ENCODE data around the gene TMEM88.

The TMEM88 gene

GRCh38 chr17:7851438-7852261, 3.2 kb upstream of the TMEM88 start:
- H3K4me1 ChIP-seq (ENCODE audit: control insufficient read depth, low read depth, low read length): peaks cover 2% of the 10 kb centered on the region
- WGBS (ENCODE audit: extremely low coverage, insufficient coverage, low lambda C conversion rate): no CpG with 5 or more reads among the region's 60 CpGs
- no peak overlapping the region for H2BK120ac ChIP-seq (ENCODE audit: low read depth, low read length)
- no peak overlapping the region for H4K5ac ChIP-seq (ENCODE audit: low read length)
- peak overlapping the region; percentile 82 for H3K4me2 ChIP-seq (ENCODE audit: low read length)
- H3K23ac ChIP-seq (ENCODE audit: low read length): no peak overlapping the region
- peak overlapping the region; percentile 27 for H3K4me3 ChIP-seq (ENCODE audit: low read length)
- H2BK5ac ChIP-seq (ENCODE audit: low read length): no peak overlapping the region
- H3K79me1 ChIP-seq (ENCODE audit: low read length): no peaks in the 10 kb centered on the region
- no peaks in the 10 kb centered on the region for H3K79me2 ChIP-seq (ENCODE audit: control insufficient read depth, insufficient read depth, low read length)
- peak overlapping the region; percentile 50 for H3K9ac ChIP-seq (ENCODE audit: low read length)
- peak; percentile 93 for DNase-seq
- peak overlapping the region; percentile 0 for H3K56ac ChIP-seq (ENCODE audit: low read length)
- no peak overlapping the region for H3K4ac ChIP-seq (ENCODE audit: low read depth, low read length)
- H3K18ac ChIP-seq (ENCODE audit: low read length): no peak overlapping the region
- H2BK15ac ChIP-seq (replicated peaks; ENCODE audit: low read depth): no peak overlapping the region
- H2AK5ac ChIP-seq (ENCODE audit: low read length): no peak overlapping the region
- H3K27me3 ChIP-seq (ENCODE audit: insufficient read depth, low read length, poor library complexity): peaks cover 9% of the 10 kb centered on the region
- H3K27ac ChIP-seq (ENCODE audit: low read depth, low read length): no peak overlapping the region
- no peaks in the 10 kb centered on the region for H3K36me3 ChIP-seq (ENCODE audit: control insufficient read depth, insufficient read depth, low read length)
- H4K8ac ChIP-seq (ENCODE audit: low read depth, low read length): no peak overlapping the region

DNA sequence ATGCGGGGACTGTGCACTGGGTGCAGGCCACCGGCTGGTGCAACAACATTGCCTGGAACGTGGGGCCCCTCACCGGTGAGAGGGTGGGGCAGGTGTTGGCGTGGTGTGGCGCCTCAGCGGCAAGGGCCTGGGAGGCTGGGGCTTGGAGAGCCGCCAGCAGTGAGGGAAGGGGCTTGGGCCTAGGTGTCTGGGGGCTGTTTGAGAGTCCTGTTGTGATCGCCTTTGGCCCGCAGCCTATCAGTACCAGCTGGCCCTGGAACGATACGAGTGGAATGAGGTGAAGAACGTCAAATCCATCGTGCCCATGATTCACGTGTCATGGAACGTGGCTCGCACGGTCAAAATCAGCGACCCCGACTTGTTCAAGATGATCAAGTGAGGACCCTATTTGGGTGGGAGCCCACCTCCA, 2.6 kb upstream of the TMEM88 start:
- Histone ChIP-seq H2BK120ac (ENCODE audit: low read depth, low read length) (no peak overlapping the region), H3K36me3 (ENCODE audit: control insufficient read depth, insufficient read depth, low read length) (no peaks in the 10 kb centered on the region), H3K27ac (ENCODE audit: low read depth, low read length) (no peak overlapping the region), H3K4me2 (ENCODE audit: low read length) (no peak overlapping the region), H2BK15ac (replicated peaks; ENCODE audit: low read depth) (no peak overlapping the region), H3K9ac (ENCODE audit: low read length) (no peak overlapping the region), H3K79me1 (ENCODE audit: low read length) (no peaks in the 10 kb centered on the region), H3K18ac (ENCODE audit: low read length) (no peak overlapping the region), H3K4me1 (ENCODE audit: control insufficient read depth, low read depth, low read length) (peaks cover 2% of the 10 kb centered on the region), H4K5ac (ENCODE audit: low read length) (no peak overlapping the region), H4K8ac (ENCODE audit: low read depth, low read length) (no peak overlapping the region), H3K23ac (ENCODE audit: low read length) (no peak overlapping the region), H3K27me3 (ENCODE audit: insufficient read depth, low read length, poor library complexity) (peaks cover 9% of the 10 kb centered on the region), H3K4me3 (ENCODE audit: low read length) (no peak overlapping the region), H3K79me2 (ENCODE audit: control insufficient read depth, insufficient read depth, low read length) (no peaks in the 10 kb centered on the region), H3K56ac (ENCODE audit: low read length) (no peak overlapping the region), H2BK5ac (ENCODE audit: low read length) (no peak overlapping the region), H2AK5ac (ENCODE audit: low read length) (no peak overlapping the region), H3K4ac (ENCODE audit: low read depth, low read length) (no peak overlapping the region)
- no CpG with 5 or more reads among the region's 20 CpGs for WGBS (ENCODE audit: extremely low coverage, insufficient coverage, low lambda C conversion rate)
- no peak for DNase-seq

DNA sequence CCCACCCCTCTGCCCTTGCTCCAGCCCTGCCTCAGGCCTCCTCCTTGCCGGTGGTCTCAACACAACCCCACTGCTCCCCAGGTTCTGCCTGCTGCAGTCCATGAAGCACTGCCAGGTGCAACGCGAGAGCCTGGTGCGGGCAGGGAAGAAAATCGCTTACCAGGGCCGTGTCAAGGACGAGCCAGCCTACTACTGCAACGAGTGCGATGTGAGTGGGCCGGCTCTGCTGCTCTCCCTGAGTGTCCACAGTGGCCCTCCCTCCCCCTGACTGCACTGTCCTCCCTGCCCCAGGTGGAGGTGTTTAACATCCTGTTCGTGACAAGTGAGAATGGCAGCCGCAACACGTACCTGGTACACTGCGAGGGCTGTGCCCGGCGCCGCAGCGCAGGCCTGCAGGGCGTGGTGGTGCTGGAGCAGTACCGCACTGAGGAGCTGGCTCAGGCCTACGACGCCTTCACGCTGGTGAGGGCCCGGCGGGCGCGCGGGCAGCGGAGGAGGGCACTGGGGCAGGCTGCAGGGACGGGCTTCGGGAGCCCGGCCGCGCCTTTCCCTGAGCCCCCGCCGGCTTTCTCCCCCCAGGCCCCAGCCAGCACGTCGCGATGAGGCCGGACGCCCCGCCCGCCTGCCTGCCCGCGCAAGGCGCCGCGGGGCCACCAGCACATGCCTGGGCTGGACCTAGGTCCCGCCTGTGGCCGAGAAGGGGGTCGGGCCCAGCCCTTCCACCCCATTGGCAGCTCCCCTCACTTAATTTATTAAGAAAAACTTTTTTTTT, 1.8 kb upstream of the TMEM88 start:
- Histone ChIP-seq H2AK5ac (ENCODE audit: low read length) (no peak overlapping the region), H3K27me3 (ENCODE audit: insufficient read depth, low read length, poor library complexity) (peaks cover 9% of the 10 kb centered on the region), H3K18ac (ENCODE audit: low read length) (no peak overlapping the region), H3K9ac (ENCODE audit: low read length) (peak overlapping the region; percentile 17), H2BK5ac (ENCODE audit: low read length) (no peak overlapping the region), H3K27ac (ENCODE audit: low read depth, low read length) (no peak overlapping the region), H4K5ac (ENCODE audit: low read length) (no peak overlapping the region), H2BK15ac (replicated peaks; ENCODE audit: low read depth) (no peak overlapping the region), H3K23ac (ENCODE audit: low read length) (no peak overlapping the region), H3K79me1 (ENCODE audit: low read length) (no peaks in the 10 kb centered on the region), H2BK120ac (ENCODE audit: low read depth, low read length) (no peak overlapping the region), H3K4me2 (ENCODE audit: low read length) (no peak overlapping the region), H3K4ac (ENCODE audit: low read depth, low read length) (no peak overlapping the region), H3K4me3 (ENCODE audit: low read length) (no peak overlapping the region), H3K79me2 (ENCODE audit: control insufficient read depth, insufficient read depth, low read length) (no peaks in the 10 kb centered on the region), H3K4me1 (ENCODE audit: control insufficient read depth, low read depth, low read length) (peaks cover 2% of the 10 kb centered on the region), H4K8ac (ENCODE audit: low read depth, low read length) (no peak overlapping the region), H3K36me3 (ENCODE audit: control insufficient read depth, insufficient read depth, low read length) (no peaks in the 10 kb centered on the region), H3K56ac (ENCODE audit: low read length) (peak overlapping the region; percentile 40)
- WGBS (ENCODE audit: extremely low coverage, insufficient coverage, low lambda C conversion rate): no CpG with 5 or more reads among the region's 51 CpGs
- peak; percentile 55 for DNase-seq

DNA sequence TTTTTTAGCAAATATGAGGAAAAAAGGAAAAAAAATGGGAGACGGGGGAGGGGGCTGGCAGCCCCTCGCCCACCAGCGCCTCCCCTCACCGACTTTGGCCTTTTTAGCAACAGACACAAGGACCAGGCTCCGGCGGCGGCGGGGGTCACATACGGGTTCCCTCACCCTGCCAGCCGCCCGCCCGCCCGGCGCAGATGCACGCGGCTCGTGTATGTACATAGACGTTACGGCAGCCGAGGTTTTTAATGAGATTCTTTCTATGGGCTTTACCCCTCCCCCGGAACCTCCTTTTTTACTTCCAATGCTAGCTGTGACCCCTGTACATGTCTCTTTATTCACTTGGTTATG, 1.2 kb upstream of the TMEM88 start:
- Histone ChIP-seq H3K27me3 (ENCODE audit: insufficient read depth, low read length, poor library complexity) (peaks cover 9% of the 10 kb centered on the region), H3K4me2 (ENCODE audit: low read length) (no peak overlapping the region), H3K36me3 (ENCODE audit: control insufficient read depth, insufficient read depth, low read length) (no peaks in the 10 kb centered on the region), H3K79me2 (ENCODE audit: control insufficient read depth, insufficient read depth, low read length) (no peaks in the 10 kb centered on the region), H2BK15ac (replicated peaks; ENCODE audit: low read depth) (no peak overlapping the region), H3K4ac (ENCODE audit: low read depth, low read length) (no peak overlapping the region), H3K79me1 (ENCODE audit: low read length) (peaks cover 2% of the 10 kb centered on the region), H4K8ac (ENCODE audit: low read depth, low read length) (no peak overlapping the region), H3K18ac (ENCODE audit: low read length) (no peak overlapping the region), H2BK120ac (ENCODE audit: low read depth, low read length) (no peak overlapping the region), H3K4me1 (ENCODE audit: control insufficient read depth, low read depth, low read length) (peaks cover 3% of the 10 kb centered on the region), H2BK5ac (ENCODE audit: low read length) (no peak overlapping the region), H3K4me3 (ENCODE audit: low read length) (no peak overlapping the region), H3K27ac (ENCODE audit: low read depth, low read length) (no peak overlapping the region), H3K56ac (ENCODE audit: low read length) (no peak overlapping the region), H2AK5ac (ENCODE audit: low read length) (no peak overlapping the region), H3K9ac (ENCODE audit: low read length) (no peak overlapping the region), H4K5ac (ENCODE audit: low read length) (no peak overlapping the region), H3K23ac (ENCODE audit: low read length) (no peak overlapping the region)
- whole genome bisulfite sequencing (ENCODE audit: extremely low coverage, insufficient coverage, low lambda C conversion rate): no CpG with 5 or more reads among the region's 21 CpGs
- peak; percentile 48 for DNase-seq

DNA sequence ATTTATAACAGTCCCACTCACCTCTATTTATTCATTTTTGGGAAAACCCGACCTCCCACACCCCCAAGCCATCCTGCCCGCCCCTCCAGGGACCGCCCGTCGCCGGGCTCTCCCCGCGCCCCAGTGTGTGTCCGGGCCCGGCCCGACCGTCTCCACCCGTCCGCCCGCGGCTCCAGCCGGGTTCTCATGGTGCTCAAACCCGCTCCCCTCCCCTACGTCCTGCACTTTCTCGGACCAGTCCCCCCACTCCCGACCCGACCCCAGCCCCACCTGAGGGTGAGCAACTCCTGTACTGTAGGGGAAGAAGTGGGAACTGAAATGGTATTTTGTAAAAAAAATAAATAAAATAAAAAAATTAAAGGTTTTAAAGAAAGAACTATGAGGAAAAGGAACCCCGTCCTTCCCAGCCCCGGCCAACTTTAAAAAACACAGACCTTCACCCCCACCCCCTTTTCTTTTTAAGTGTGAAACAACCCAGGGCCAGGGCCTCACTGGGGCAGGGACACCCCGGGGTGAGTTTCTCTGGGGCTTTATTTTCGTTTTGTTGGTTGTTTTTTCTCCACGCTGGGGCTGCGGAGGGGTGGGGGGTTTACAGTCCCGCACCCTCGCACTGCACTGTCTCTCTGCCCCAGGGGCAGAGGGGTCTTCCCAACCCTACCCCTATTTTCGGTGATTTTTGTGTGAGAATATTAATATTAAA, 638 bp upstream of the TMEM88 start:
- H3K9ac ChIP-seq (ENCODE audit: low read length): peak overlapping the region; percentile 27
- H4K5ac ChIP-seq (ENCODE audit: low read length): no peak overlapping the region
- H3K4me1 ChIP-seq (ENCODE audit: control insufficient read depth, low read depth, low read length): peaks cover 7% of the 10 kb centered on the region
- no peak overlapping the region for H3K4me2 ChIP-seq (ENCODE audit: low read length)
- H3K36me3 ChIP-seq (ENCODE audit: control insufficient read depth, insufficient read depth, low read length): no peaks in the 10 kb centered on the region
- H3K79me1 ChIP-seq (ENCODE audit: low read length): peaks cover 4% of the 10 kb centered on the region
- no CpG with 5 or more reads among the region's 31 CpGs for WGBS (ENCODE audit: extremely low coverage, insufficient coverage, low lambda C conversion rate)
- peak overlapping the region; percentile 25 for H3K56ac ChIP-seq (ENCODE audit: low read length)
- H4K8ac ChIP-seq (ENCODE audit: low read depth, low read length): no peak overlapping the region
- DNase-seq: no peak
- H3K27ac ChIP-seq (ENCODE audit: low read depth, low read length): no peak overlapping the region
- H3K4me3 ChIP-seq (ENCODE audit: low read length): no peak overlapping the region
- no peak overlapping the region for H2BK120ac ChIP-seq (ENCODE audit: low read depth, low read length)
- no peak overlapping the region for H2BK15ac ChIP-seq (replicated peaks; ENCODE audit: low read depth)
- H3K4ac ChIP-seq (ENCODE audit: low read depth, low read length): no peak overlapping the region
- no peak overlapping the region for H3K18ac ChIP-seq (ENCODE audit: low read length)
- no peak overlapping the region for H2AK5ac ChIP-seq (ENCODE audit: low read length)
- no peaks in the 10 kb centered on the region for H3K79me2 ChIP-seq (ENCODE audit: control insufficient read depth, insufficient read depth, low read length)
- no peak overlapping the region for H3K23ac ChIP-seq (ENCODE audit: low read length)
- H3K27me3 ChIP-seq (ENCODE audit: insufficient read depth, low read length, poor library complexity): peaks cover 9% of the 10 kb centered on the region
- H2BK5ac ChIP-seq (ENCODE audit: low read length): no peak overlapping the region

All from mesendoderm (in vitro differentiated cells).